ENCODE results near the gene DOCK4. TPM values are rescaled to one million over a fixed set of nuclear protein-coding genes. Genes with fewer than 3 reads are reported as not detected.

Gene DOCK4
- total RNA-seq, 1 experiment from 2014 or later, result 20.4 TPM

GRCh38 chr7:111775206-111775605 is 431.0 kb downstream of the DOCK4 start (continued):
- TF ChIP-seq ZNF425 (CRISPR knock-in tag; conservative IDR thresholded peaks at IDR 0.05) (no peak), ZNF138 (CRISPR knock-in tag; conservative IDR thresholded peaks at IDR 0.05) (no peak), ATF3 (CRISPR knock-in tag; conservative IDR thresholded peaks at IDR 0.05) (no peak), STAT6 (CRISPR knock-in tag; conservative IDR thresholded peaks at IDR 0.05; ENCODE audit: low read depth) (no peak), ZNF396 (CRISPR knock-in tag; IDR thresholded peaks at IDR 0.05; ENCODE audit: borderline replicate concordance) (no peak)

- CTCF ChIA-PET, result interaction anchor here (3.0 kb wide), 1 partner anchor 82 kb away, joined by 11 read pairs; no protein-coding TSS in a partner anchor
- TF ChIP-seq ZNF532 (CRISPR knock-in tag; IDR thresholded peaks at IDR 0.05; ENCODE audit: borderline replicate concordance) (no peak), ELF4 (CRISPR knock-in tag; IDR thresholded peaks at IDR 0.05; ENCODE audit: low read depth) (no peak), ZNF512 (CRISPR knock-in tag; IDR thresholded peaks at IDR 0.05; ENCODE audit: borderline replicate concordance) (no peak), NFE2L1 (CRISPR knock-in tag; IDR thresholded peaks at IDR 0.05) (no peak), GRHL2 (CRISPR knock-in tag; IDR thresholded peaks at IDR 0.05; ENCODE audit: insufficient replicate concordance, severe bottlenecking) (no peak), ZNF671 (CRISPR knock-in tag; IDR thresholded peaks at IDR 0.05) (no peak), E2F5 (CRISPR knock-in tag; IDR thresholded peaks at IDR 0.05) (no peak), NFATC4 (CRISPR knock-in tag; IDR thresholded peaks at IDR 0.05) (no peak), ZNF396 (CRISPR knock-in tag; IDR thresholded peaks at IDR 0.05; ENCODE audit: borderline replicate concordance) (no peak), ESRRA (CRISPR knock-in tag; IDR thresholded peaks at IDR 0.05; ENCODE audit: borderline replicate concordance) (no peak), KAT7 (CRISPR knock-in tag; IDR thresholded peaks at IDR 0.05; ENCODE audit: borderline replicate concordance) (no peak), NFYB (CRISPR knock-in tag; conservative IDR thresholded peaks at IDR 0.05; ENCODE audit: low read depth) (no peak)
- Mint-ChIP-seq H3K4me1 (peaks cover 26% of the 10 kb centered on the region), H3K9me3 (peaks cover 18% of the 10 kb centered on the region), H3K27ac (no peak overlapping the region), H3K27me3 (ENCODE audit: low read depth) (no peaks in the 10 kb centered on the region), H3K4me3 (no peak overlapping the region), H3K36me3 (peaks cover 19% of the 10 kb centered on the region)
- ATAC-seq, result no peak
- no peak for DNase-seq (ENCODE audit: low spot score)
- POLR2A ChIA-PET, result no interaction called here
Observed at GRCh38 chr7:111772716-111773115, 433.5 kb downstream of the DOCK4 start.
